ENCODE results near the gene RELA.
"Not testable (repeated sequence)": the region's sequence is repeated elsewhere in the genome, so short reads cannot be mapped to it uniquely, and the experiment has no call there.

The RELA gene

GRCh38 chr11:65695459-65696241 lies 32.9 kb upstream of the RELA start:
- Mint-ChIP-seq H3K4me1 (peaks cover 0 to 4% of the 10 kb centered on the region in 2 donors), H3K9me3 (no peaks in the 10 kb centered on the region), H3K4me3 (no peak overlapping the region), H3K36me3 (no peaks in the 10 kb centered on the region), H3K27ac (no peak overlapping the region), H3K27me3 (no peaks in the 10 kb centered on the region)
- ATAC-seq (replicated peaks) (no peak), DNase-seq (no peak)

GRCh38 chr11:65692367-65692766 lies 29.7 kb upstream of the RELA start:
- ATAC-seq (replicated peaks) (no peak), DNase-seq (no peak)
- Mint-ChIP-seq H3K9me3 (no peaks in the 10 kb centered on the region), H3K4me1 (no peaks in the 10 kb centered on the region), H3K27ac (peak overlapping the region; percentile 51), H3K27me3 (no peaks in the 10 kb centered on the region), H3K36me3 (no peaks in the 10 kb centered on the region), H3K4me3 (no peak overlapping the region)

DNA sequence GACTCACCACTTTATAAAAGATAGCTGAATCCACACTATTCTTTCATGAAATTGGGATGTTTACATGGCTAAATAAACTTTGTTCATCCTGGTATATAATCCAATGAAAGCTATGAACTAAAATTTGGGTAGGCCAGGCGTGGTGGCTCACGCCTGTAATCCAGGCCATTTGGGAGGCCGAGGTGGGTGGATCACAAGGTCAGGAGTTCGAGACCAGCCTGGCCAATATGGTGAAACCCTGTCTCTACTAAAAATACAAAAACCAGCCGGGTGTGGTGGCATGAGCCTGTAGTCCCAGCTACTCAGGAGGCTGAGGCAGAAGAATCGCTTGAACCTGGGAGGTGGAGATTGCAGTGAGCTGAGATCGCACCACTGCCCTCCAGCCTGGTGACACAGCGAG lies 29.1 kb upstream of the RELA start:
- H3K27ac Mint-ChIP-seq; DNase-seq; H3K4me3 Mint-ChIP-seq; H3K9me3 Mint-ChIP-seq; H3K27me3 Mint-ChIP-seq; H3K4me1 Mint-ChIP-seq; ATAC-seq (replicated peaks); H3K36me3 Mint-ChIP-seq: not testable (repeated sequence)

- ATAC-seq (replicated peaks) (no peak), DNase-seq (no peak)
- Mint-ChIP-seq H3K27me3 (no peaks in the 10 kb centered on the region), H3K9me3 (no peaks in the 10 kb centered on the region), H3K36me3 (no peaks in the 10 kb centered on the region), H3K4me3 (no peak overlapping the region), H3K27ac (no peak overlapping the region), H3K4me1 (no peaks in the 10 kb centered on the region)
Observed at GRCh38 chr11:65685981-65686380, 23.3 kb upstream of the RELA start.

- not testable (repeated sequence) for H3K36me3 Mint-ChIP-seq; H3K27ac Mint-ChIP-seq; H3K27me3 Mint-ChIP-seq; H3K4me1 Mint-ChIP-seq; DNase-seq; H3K4me3 Mint-ChIP-seq; H3K9me3 Mint-ChIP-seq; ATAC-seq (replicated peaks)
Observed at GRCh38 chr11:65683480-65683879, 20.8 kb upstream of the RELA start.

DNA sequence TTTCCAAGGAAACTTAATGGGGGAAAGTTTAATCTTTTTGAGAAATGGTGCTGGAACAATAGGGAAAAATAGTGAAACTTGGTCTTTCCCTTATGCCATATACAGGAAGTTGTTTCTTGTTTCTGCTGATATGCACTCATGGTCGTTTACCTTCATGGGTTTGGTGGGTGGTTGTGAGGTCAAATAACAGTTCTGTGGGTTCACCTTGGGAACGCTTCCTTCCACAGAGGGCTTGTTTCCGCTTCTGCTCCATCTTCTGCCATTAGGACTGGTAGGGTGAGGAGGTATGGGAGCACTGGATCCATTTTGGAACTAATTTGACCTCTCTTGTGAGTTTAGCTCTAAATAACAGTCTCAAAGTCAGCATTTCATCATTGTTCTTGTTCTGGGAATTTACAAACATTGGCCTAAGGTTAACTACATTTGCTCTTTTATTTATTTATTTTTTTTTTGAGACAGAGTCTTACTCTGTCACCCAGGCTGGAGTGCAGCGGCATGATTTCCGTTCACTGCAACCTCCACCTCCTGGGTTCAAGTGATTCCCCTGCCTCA lies 17.6 kb upstream of the RELA start:
- no peak overlapping the region for H3K27ac Mint-ChIP-seq
- no peaks in the 10 kb centered on the region for H3K4me1 Mint-ChIP-seq
- H3K36me3 Mint-ChIP-seq, result no peaks in the 10 kb centered on the region
- ATAC-seq (replicated peaks) (no peak), DNase-seq (no peak)
- no peaks in the 10 kb centered on the region for H3K27me3 Mint-ChIP-seq
- H3K9me3 Mint-ChIP-seq, result no peaks in the 10 kb centered on the region
- no peak overlapping the region for H3K4me3 Mint-ChIP-seq

- Mint-ChIP-seq H3K27me3 (no peaks in the 10 kb centered on the region), H3K4me3 (no peak overlapping the region), H3K27ac (no peak overlapping the region), H3K36me3 (no peaks in the 10 kb centered on the region), H3K4me1 (peaks cover 2 to 5% of the 10 kb centered on the region in 2 donors), H3K9me3 (no peaks in the 10 kb centered on the region)
- no peak for DNase-seq
- no peak for ATAC-seq (replicated peaks)
Observed at GRCh38 chr11:65672982-65673381, 10.3 kb upstream of the RELA start.

DNA sequence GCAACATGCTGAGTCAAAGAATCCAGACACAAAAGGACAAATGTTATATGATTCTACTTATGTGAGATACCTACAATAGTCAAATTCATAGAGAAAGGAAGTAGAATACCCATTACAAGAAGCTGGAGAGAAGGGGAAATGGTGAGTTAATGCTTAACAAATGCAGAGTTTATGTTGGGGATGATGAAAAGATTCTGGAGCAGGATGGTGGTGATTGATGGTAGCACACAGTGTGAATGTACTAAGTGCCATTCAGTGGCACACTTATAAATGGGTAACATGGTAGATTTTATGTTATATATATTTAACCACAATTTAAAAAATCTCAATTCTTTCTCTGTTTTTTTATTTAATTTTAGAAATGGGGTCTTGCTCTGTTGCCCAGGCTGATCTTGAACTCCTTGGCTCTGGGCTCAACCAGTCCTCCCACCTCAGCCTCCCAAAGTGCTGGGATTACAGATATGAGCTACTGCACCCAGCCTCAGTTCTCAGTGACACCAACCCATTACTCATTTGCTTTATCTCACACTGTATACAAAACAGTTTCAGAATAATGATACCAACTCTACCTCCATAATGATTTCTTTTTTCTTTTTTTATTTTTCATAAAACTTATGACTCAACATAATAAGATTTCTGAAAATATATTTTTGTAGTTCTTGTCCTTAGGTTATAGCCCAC lies 9.6 kb upstream of the RELA start:
- Mint-ChIP-seq H3K27ac (no peak overlapping the region), H3K4me3 (no peak overlapping the region), H3K27me3 (no peaks in the 10 kb centered on the region), H3K9me3 (no peaks in the 10 kb centered on the region), H3K4me1 (peaks cover 2 to 5% of the 10 kb centered on the region in 2 donors), H3K36me3 (no peaks in the 10 kb centered on the region)
- no peak for DNase-seq
- ATAC-seq (replicated peaks), result peak; percentile 53 to 74

- Mint-ChIP-seq H3K36me3 (peaks cover 14 to 23% of the 10 kb centered on the region in 2 donors), H3K4me3 (peak overlapping the region; percentile 88 to 93), H3K9me3 (no peaks in the 10 kb centered on the region), H3K27ac (peak overlapping the region; percentile 96), H3K27me3 (no peaks in the 10 kb centered on the region), H3K4me1 (peaks cover 18 to 29% of the 10 kb centered on the region in 2 donors)
- ATAC-seq (replicated peaks), result peak; percentile 38 to 51
- DNase-seq, result no peak
Observed at GRCh38 chr11:65663639-65664200, 1.0 kb upstream of the RELA start.

DNA sequence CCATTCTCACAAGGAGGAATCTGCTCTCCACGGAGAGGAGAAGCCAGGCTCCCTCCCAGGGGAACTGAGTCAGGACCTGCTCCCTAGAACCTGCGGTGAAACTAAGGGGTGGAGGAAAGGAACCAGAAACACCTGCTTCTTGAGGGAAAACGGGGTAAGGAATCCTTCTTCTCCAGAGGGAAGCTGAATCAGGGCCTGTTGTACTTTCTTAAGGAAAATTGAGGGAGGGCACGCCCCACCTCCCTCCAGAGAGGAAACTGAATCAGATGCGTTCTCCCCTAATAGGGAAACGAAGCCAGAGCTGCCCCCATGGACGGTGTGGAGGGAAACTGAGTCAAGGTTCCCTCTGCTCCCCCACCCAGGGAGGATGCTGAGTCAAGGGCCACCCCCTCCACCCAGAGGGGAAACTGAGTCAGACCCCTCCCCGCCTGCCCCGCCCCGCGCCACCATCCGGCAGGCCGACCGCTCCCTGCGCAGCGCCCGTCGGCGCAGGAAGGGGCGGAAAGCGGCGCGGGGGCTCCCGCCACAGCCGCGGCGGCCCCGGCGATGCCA lies 393 bp downstream of the RELA start:
- no peaks in the 10 kb centered on the region for H3K27me3 Mint-ChIP-seq
- ATAC-seq (replicated peaks) (peak; percentile 21 to 22), DNase-seq (no peak)
- H3K27ac Mint-ChIP-seq, result peak overlapping the region; percentile 81
- peaks cover 20 to 31% of the 10 kb centered on the region in 2 donors for H3K36me3 Mint-ChIP-seq
- H3K4me1 Mint-ChIP-seq, result peaks cover 23 to 39% of the 10 kb centered on the region in 2 donors
- H3K9me3 Mint-ChIP-seq, result no peaks in the 10 kb centered on the region
- peak overlapping the region; percentile 82 to 93 for H3K4me3 Mint-ChIP-seq

DNA sequence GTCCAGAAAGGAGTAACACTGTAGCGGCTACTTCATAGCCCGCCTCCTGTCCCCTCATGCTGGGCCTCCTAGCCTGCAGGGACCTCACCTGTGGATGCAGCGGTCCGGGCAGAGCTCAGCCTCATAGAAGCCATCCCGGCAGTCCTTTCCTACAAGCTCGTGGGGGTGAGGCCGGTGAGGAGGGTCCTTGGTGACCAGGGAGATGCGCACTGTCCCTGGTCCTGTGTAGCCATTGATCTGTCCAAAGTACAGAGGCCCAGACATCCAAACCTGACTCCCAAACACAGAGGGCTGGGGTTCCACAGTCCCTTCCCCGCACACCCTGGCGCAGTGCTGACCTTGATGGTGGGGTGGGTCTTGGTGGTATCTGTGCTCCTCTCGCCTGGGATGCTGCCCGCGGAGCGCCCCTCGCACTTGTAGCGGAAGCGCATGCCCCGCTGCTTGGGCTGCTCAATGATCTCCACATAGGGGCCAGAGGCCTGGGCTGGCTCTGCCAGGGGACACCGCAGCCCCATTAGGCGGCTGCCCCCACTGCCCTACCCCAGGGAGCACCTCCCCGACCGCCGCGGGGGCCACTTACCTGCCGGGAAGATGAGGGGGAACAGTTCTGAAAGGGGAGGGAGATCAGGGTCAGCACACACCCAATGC lies 993 bp downstream of the RELA start:
- DNase-seq (no peak), ATAC-seq (replicated peaks) (no peak)
- Mint-ChIP-seq H3K9me3 (no peaks in the 10 kb centered on the region), H3K4me1 (peaks cover 24 to 43% of the 10 kb centered on the region in 2 donors), H3K36me3 (peaks cover 26 to 37% of the 10 kb centered on the region in 2 donors), H3K4me3 (peak overlapping the region; percentile 82 to 83), H3K27ac (peak overlapping the region; percentile 81), H3K27me3 (no peaks in the 10 kb centered on the region)

DNA sequence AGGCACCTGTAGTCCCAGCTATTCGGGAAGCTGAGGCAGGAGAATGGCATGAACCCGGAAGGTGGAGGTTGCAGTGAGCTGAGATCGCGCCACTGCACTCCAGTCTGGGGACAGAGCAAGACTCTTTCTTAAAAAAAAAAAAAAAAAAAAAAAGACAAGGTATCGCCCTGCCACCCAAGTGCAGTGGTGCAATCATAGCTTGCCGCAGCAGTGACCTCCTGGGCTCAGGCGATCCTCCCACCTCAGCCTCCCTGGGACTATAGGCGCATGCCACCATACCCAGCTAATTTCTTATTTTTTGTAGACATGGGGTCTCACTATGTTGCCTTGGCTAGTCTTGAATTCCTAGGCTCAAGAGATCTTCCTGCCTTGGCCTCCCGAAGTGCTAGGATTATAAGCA lies 1.8 kb downstream of the RELA start:
- not testable (repeated sequence) for DNase-seq; H3K27me3 Mint-ChIP-seq; ATAC-seq (replicated peaks); H3K27ac Mint-ChIP-seq; H3K9me3 Mint-ChIP-seq
- H3K4me3 Mint-ChIP-seq, result peak overlapping the region; percentile 82 to 83
- peaks cover 24 to 52% of the 10 kb centered on the region in 2 donors for H3K4me1 Mint-ChIP-seq
- peaks cover 34 to 44% of the 10 kb centered on the region in 2 donors for H3K36me3 Mint-ChIP-seq

- Mint-ChIP-seq H3K27ac (peak overlapping the region; percentile 17), H3K36me3 (peaks cover 36 to 53% of the 10 kb centered on the region in 2 donors), H3K4me3 (peak overlapping the region in 1 of 2 donors; percentile 23), H3K4me1 (peaks cover 27 to 60% of the 10 kb centered on the region in 2 donors), H3K27me3 (no peaks in the 10 kb centered on the region), H3K9me3 (no peaks in the 10 kb centered on the region)
- DNase-seq (no peak), ATAC-seq (replicated peaks) (no peak)
Observed at GRCh38 chr11:65660038-65660437, 2.7 kb downstream of the RELA start.
